ENCODE results near the gene ALDH3B2.

The ALDH3B2 gene

DNA sequence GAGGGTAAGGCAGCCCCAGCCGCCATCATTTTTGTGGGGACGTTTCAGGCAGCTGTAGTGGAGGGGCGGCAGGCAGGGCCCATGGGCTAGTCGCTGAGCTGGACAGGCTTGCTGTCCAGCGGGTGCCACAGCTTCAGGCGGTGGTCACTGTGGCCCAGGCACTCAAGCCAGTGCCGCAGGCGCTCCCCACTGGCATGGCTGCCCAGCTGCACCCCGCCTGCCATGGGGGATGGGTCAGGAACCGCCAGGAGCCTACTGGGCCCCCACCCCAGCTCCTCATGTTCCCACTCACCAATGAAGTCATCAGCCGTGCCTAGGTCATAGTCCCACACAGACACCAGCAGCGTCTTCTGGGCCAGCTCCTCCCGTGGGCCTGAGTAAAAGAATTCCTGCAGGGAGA lies 61.7 kb downstream of the ALDH3B2 start:
- no peak for DNase-seq
